ENCODE results near the gene GRIN3A. TPM values are rescaled to one million over a fixed set of nuclear protein-coding genes. Genes with fewer than 3 reads are reported as not detected.
"Not testable (repeated sequence)": the region's sequence is repeated elsewhere in the genome, so short reads cannot be mapped to it uniquely, and the experiment has no call there.

Gene GRIN3A
- total RNA-seq, 2 donors from 2014 or later, result under 0.01 TPM; not detected in 1

GRCh38 chr9:101593345-101593744, 145.1 kb downstream of the GRIN3A start:
- DNase-seq (no peak), ATAC-seq (no peak)
- Histone ChIP-seq H3K27ac (no peak overlapping the region), H3K9me3 (no peaks in the 10 kb centered on the region), H3K27me3 (no peaks in the 10 kb centered on the region), H3K4me3 (no peak overlapping the region), H3K4me1 (no peaks in the 10 kb centered on the region), H3K36me3 (replicated peaks in 1 of 2; ENCODE audit: insufficient read depth in 1 of 2, low read depth in 2 of 2) (no peaks in the 10 kb centered on the region)
- TF ChIP-seq CTCF (IDR thresholded peaks at IDR 0.05), result no peak
- no peak for TF ChIP-seq POLR2A (IDR thresholded peaks at IDR 0.05)
- 64 to 73% methylated on average over 2 of the region's 2 CpGs for WGBS, 2 donors
- intact Hi-C loops (cut with DNase I), result no loop called here

GRCh38 chr9:101592788-101593187, 145.7 kb downstream of the GRIN3A start:
- Histone ChIP-seq H3K4me1 (no peaks in the 10 kb centered on the region), H3K9me3 (no peaks in the 10 kb centered on the region), H3K4me3 (no peak overlapping the region), H3K27me3 (no peaks in the 10 kb centered on the region), H3K27ac (no peak overlapping the region), H3K36me3 (replicated peaks in 1 of 2; ENCODE audit: insufficient read depth in 1 of 2, low read depth in 2 of 2) (no peaks in the 10 kb centered on the region)
- intact Hi-C loops (cut with DNase I), result no loop called here
- ATAC-seq (no peak), DNase-seq (no peak)
- TF ChIP-seq CTCF (IDR thresholded peaks at IDR 0.05), result no peak
- no peak for TF ChIP-seq POLR2A (IDR thresholded peaks at IDR 0.05)

DNA sequence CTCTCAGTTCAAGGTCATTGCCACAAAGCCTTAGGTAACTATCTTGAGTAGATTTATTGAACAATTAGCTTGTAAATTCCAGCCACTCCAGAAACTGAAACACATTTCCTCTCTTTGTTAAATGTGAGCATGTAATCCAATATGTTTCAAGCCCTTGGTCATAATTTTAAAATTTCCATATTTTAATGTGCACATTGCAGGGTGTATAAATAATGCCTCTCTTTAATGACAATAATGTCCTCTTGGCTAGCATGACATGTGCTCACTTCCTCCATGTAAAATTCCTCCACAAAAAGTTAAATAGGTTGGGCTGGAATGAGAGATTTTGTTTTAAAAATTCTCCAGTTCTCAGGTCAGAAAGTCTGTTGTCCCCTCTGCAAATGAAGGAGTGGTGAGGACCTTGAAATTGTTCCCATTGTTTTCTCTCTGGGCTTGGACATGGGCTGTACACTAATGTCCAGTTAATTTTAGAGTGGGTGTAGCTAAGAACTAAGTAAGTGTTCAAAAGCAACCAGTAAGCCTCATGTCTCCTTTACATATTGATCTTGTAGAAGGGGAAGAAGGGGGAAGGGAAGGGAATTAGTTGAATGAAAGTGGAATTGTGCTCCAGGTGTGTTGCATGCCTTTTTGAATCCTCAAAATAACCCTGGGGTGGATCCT, 146.5 kb downstream of the GRIN3A start:
- no peak for TF ChIP-seq CTCF (IDR thresholded peaks at IDR 0.05)
- TF ChIP-seq POLR2A (IDR thresholded peaks at IDR 0.05), result no peak
- intact Hi-C loops (cut with DNase I), result no loop called here
- Histone ChIP-seq H3K4me3 (no peak overlapping the region), H3K27ac (no peak overlapping the region), H3K36me3 (replicated peaks in 1 of 2; ENCODE audit: insufficient read depth in 1 of 2, low read depth in 2 of 2) (no peaks in the 10 kb centered on the region), H3K9me3 (no peaks in the 10 kb centered on the region), H3K27me3 (no peaks in the 10 kb centered on the region), H3K4me1 (no peaks in the 10 kb centered on the region)
- DNase-seq (no peak), ATAC-seq (no peak)

DNA sequence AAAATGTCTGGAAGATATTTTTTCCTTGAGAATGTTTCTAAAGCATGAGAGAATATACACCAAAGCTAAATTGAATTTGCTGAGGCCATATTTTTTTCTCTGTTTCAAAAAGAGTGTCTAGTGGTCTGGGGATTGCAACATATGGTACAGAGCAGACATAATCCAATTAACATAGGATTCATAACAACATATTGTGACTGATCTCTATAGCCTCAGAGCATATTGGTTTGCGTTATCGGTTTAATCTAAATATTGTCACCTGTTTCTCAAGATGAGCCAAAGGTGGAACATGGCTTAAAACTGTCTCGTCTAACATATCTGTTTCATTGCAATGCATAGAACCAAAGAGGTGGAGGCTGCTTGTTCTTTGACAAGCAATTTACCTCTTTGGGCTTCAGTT, 147.5 kb downstream of the GRIN3A start:
- WGBS, 2 donors, result 86% methylated on average over 3 of the region's 3 CpGs
- H3K36me3 ChIP-seq (replicated peaks in 1 of 2; ENCODE audit: insufficient read depth in 1 of 2, low read depth in 2 of 2), result no peaks in the 10 kb centered on the region
- intact Hi-C loops (cut with DNase I), result no loop called here
- H3K4me3 ChIP-seq, result no peak overlapping the region
- H3K9me3 ChIP-seq, result no peaks in the 10 kb centered on the region
- no peak overlapping the region for H3K27ac ChIP-seq
- TF ChIP-seq CTCF (IDR thresholded peaks at IDR 0.05) (no peak), POLR2A (IDR thresholded peaks at IDR 0.05) (no peak)
- ATAC-seq, result no peak
- no peaks in the 10 kb centered on the region for H3K27me3 ChIP-seq
- DNase-seq, result no peak
- no peaks in the 10 kb centered on the region for H3K4me1 ChIP-seq

- intact Hi-C loops (cut with DNase I); H3K27ac ChIP-seq; ATAC-seq; H3K9me3 ChIP-seq; H3K4me3 ChIP-seq; H3K36me3 ChIP-seq (replicated peaks in 1 of 2; ENCODE audit: insufficient read depth in 1 of 2, low read depth in 2 of 2); H3K4me1 ChIP-seq; DNase-seq; H3K27me3 ChIP-seq: not testable (repeated sequence)
- WGBS, 2 donors, result 82 to 85% methylated on average over 6 of the region's 6 CpGs
Observed at GRCh38 chr9:101590074-101590473, 148.4 kb downstream of the GRIN3A start.

All from body of pancreas (tissue), 4 donors.